HG03196 (cell line): Measurements from ENCODE around the gene RDH13.
"Not testable (repeated sequence)": the region's sequence is repeated elsewhere in the genome, so short reads cannot be mapped to it uniquely, and the experiment has no call there.

ENCODE experiments used
- ATAC-seq: cut with Tn5 transposase; IDR thresholded peaks from one replicate; pipeline ENCODE4 v1.9.1; 2021; ENCODE audit not compliant: unreplicated experiment

Gene RDH13, protein sequence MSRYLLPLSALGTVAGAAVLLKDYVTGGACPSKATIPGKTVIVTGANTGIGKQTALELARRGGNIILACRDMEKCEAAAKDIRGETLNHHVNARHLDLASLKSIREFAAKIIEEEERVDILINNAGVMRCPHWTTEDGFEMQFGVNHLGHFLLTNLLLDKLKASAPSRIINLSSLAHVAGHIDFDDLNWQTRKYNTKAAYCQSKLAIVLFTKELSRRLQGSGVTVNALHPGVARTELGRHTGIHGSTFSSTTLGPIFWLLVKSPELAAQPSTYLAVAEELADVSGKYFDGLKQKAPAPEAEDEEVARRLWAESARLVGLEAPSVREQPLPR

DNA sequence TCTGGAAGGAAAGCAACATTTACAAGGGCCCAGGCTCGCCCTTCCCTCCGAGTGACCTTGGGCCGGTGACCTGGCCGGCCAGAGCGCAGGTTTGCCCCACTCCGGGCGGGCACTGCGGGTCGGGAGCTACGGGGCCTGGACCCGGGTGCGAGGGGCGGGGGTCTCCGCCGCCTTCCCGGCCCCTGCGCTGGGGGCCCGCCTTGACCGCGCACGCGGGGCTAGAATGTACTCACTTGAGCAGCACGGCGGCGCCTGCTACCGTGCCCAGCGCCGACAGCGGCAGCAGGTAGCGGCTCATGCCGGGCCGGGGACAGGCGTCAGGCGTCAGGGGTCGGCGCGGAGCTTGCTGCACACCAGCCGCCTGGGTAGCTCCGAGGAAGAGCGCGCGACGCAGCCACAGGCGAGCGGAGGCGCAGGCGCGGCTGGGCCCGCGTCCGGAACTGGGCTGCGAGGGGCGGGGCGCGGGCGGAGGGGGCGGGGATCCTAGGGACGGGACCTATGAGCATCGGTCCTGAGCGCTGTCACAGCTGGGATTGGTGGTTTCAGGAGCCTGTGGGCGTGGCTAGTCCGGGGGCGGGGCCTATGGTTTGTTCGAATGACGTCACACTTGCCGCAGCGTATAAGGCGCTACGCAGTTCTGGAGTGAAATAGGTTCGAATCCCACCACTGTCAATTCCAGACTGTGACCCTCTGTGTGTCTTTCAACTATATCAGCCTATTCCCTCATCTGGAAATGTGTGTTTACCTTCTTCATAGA, at the start of gene RDH13:
Gene RDH13, minus strand, starts transcription at position 414 of the 757 bp plus-strand sequence. Its CDS starts 116 bp downstream, at position 298.
- ATAC-seq: peak; percentile 85

DNA sequence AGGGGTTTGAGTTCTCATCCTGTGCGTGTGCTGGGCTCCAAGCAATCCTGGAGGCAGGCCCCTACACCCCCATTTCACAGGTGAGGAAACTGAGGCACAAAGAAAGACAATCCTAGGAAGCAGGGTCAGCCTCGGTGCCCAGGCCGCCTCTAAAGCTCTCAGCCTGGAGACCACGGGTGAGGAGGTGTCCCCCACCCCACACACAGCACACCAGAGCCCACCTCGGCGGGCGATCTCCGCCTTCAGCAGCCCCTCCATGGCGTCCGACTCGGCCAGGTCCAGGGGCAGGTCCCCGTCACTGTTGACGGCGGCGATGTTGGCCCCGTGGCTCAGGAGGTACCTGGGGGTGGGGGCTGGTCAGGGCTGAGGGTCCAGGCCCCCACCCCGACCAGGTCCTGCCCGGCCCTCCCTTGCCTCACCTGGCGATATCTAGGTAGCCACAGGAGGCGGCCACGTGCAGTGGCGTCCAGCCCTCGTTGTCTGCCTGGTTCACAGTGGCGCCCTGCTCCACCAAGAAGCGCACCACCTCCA, 49.4 kb upstream of the RDH13 start:
- ATAC-seq: no peak

DNA sequence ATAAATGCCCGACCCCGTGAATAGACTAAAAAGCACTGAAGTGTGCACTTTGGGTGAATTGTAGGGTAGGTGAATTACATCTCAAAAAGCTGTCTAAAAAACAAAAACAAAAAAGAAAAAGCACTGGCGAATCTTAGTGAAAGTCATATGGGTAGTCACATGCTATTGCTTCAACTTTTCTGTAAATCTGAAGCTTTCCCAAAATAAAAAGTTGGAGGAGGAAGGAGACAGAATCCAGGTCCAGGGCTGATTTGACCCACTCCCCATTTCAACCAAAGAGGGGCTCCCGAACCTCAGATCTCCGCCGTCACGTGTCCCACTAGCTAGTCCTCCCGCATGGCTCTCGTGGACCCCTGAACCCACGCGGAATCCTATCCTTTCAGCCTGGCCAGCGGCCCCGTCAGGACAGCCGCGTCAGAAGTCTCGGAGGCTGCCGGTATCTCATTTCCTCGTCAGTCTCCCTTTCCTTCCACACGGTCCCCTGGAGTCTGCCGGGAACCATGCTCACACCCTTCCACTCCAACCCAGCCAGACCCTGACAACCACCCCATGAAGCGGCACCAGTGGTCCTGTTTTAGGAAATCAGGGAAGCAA, 48.4 kb upstream of the RDH13 start:
- ATAC-seq: no peak

DNA sequence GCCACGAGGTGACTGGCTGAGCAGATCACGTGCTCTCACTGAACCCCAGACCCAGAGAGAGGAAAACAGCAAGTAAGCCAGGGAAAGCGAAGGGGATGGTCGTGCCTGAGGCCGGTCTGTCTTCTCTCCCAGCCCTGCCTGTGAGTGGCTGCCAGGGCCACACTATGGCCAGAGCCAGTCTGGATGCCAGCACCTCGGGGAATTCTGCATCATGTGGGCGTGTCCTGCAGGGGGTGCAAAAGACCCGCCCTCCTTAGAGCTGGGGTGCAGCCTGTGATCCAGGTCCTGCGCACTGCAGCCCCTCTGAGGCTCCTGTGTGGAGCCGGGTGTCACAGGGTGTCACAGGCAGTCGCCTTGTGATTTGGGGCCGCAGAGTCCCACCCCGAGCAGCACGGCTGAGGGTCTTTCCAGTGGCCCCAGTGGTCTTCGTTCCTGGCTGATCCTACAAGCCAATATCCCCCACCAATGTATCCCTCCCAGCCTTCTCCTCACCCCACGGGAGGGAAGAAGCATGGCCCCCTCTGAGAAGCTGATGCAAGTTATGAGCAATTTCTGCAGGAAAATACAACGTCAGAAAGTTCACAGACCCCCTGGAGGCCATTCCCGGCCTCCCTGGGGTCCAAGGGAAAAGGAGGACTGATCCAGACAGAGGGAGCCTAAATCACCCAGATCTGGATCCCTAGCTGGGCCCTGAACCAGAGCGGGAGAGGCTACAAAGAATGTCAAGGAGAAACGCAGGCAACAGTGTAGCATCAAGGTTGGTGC, 46.8 kb upstream of the RDH13 start:
- ATAC-seq: no peak

DNA sequence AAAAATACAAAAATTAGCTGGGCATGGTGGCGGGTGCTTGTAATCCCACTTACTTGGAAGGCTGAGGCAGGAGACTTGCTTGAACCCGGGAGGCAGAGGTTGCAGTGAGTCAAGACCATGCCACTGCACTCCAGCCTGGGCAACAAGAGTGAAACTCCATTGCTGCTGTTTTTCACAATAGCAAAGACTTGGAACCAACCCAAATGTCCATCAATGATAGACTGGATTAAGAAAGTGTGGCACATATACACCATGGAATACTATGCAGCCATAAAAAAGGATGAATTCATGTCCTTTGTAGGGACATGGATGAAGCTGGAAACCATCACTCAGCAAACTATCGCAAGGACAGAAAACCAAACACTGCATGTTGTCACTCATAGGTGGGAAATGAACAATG, 44.3 kb upstream of the RDH13 start:
- not testable (repeated sequence) for ATAC-seq

DNA sequence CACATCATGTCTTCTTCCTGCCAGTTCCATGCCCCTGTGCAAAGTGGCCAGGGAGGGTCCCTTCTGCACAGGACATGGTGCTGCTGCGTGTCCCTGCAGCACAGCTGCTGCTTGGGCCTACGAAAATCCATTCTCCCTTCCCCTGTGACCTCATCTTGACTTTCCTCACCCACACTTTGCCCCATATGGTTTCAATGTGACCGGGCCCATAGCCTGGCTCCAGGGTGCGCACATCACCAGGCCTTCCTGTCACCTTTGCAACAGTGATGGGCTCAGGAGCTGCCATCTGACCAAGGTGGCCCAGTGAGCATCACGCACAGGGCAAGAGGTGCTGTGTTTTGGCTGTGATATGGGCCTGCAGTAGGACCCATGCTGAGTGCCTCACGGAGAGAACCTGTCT, 43.6 kb upstream of the RDH13 start:
- ATAC-seq: no peak

DNA sequence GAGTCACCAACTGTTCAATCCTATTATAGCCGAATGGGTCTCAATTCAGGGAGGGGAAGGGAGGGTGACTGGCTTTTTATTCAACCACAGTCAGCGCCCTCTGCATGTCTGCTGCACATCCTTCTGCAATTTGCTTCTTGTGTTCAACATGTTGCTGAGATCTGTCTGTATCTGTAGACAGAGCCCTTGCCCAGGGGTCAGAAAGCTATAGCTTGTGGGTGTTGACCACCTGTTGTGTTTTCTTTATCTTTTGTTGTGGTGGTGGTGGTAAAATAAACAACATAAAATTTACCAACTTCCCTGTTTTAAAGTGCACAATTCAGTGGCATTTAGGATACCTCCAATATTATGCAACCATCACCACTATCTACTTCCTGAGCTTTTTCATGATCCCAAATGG, 42.3 kb upstream of the RDH13 start:
- ATAC-seq: no peak

DNA sequence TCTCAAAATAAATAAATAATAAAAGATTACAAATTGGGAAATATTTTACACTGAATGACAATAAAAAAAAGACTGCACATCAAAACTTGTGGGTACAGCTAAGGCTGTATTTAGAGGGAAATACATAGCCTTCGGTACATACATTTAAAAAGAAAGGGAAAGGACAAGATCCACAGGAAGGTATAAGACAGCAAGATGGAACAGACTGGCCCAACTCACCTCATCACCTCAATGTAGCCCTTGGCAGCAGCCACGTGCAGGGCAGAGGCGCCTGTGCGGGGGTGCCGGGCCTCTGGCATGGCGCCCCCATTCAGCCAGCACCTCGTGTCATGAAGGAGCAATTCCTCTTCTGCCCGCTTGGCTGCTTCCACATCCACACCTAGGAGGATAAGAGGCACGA, 40.2 kb upstream of the RDH13 start:
- ATAC-seq: no peak

DNA sequence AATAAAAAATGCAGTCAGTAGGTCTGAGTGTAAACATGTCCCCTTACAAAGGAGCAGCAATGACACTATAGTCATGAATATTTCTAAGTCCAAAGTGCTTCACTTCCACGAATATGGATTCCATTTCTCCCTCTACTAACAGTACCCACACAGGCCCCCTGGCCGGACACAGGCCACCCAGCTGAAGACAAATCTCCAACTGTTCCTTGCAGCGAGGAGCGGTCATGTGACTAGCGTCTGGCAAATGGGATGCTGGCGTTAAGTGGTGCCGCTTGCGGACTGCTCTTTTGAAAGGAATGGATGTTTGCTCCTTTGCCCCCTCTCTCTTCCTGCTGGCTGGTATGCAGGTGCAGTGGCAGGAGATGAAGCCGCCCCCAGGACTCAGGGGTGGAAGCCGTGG, 38.3 kb upstream of the RDH13 start:
- no peak for ATAC-seq

DNA sequence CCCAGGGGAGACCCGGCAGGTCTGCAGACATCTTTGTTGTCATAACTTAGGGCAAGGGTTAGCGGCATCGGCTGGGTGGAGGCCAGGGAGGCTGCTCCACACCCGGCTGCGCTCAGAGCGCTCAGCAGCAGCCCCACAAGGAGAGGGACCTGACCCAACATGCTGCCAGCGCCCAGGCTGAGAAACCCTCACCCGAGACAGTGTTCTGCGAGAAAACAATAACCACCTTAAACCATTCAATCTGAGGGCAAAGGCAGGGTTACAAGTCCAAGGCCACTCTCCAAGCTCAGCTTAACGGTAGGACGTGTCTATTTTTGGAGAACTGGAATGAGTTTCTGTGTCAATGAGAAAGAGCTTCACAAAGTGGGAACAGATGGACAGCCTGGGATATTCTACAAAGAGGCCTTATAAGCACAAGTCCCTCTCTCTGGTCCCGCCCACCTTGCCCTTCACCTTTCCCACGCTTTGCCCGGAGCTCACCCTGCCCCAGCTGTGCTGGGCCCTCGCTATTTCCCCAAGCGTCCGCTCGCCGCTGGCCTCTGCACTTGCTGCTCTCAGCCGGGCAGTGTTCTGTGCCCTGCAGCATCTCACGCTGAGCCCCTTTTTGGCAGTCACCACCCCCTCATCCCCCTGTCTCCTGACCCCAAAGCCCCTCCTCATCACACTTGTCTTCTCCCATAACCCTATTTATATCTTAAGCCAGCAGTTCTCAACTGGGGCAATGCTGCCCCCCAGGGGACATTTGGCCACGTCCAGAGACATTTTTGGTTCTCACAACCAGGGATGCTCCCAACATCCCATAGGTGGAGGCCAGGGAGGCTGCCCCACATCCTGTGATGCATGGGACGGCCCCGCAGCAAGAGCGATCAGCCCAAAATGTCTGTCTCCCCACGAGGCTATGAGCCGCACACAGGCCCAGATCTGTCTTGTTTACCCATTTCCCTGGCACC, 36.9 kb upstream of the RDH13 start:
- no peak for ATAC-seq

DNA sequence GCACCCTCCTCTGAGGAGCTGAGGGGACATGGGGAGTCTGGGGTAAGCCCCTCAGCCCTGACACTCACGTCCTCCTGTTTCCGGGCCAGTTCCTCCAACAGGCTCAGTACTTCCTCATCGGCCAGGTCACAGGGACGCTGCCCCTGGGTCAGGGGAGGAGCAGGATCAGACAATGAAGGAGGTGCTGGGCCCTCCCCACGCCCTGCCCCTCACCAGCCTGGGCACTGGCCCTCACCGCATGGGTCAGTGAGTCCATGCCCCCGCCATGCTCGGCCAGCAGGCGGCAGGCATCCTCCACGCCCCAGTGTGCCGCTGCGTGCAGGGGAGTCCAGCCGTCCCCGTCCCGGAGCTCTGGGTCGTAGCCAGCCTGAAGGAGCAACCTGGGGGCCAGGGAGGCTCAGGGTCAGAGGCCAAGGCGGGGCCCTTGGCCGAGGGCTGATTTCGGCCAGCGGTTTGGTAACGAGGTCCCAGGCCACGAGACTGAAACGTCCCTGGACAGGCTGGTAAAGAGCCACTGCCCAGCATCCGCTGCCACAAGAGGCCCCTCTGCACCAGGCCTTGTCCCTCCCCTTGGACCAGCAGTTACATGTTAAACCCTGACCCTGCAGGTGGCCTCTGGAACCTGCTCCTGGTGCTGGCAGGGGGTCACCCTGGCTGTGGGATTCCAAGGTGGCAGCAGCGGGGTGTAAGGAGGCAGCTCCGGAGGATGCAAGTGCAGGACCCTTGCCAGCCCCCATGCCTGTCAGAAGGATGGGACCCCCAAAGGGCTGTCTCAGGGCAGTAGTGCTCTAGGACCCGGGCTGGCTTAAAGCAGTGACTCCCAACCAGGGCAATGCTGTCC, 36.0 kb upstream of the RDH13 start:
- no peak for ATAC-seq

DNA sequence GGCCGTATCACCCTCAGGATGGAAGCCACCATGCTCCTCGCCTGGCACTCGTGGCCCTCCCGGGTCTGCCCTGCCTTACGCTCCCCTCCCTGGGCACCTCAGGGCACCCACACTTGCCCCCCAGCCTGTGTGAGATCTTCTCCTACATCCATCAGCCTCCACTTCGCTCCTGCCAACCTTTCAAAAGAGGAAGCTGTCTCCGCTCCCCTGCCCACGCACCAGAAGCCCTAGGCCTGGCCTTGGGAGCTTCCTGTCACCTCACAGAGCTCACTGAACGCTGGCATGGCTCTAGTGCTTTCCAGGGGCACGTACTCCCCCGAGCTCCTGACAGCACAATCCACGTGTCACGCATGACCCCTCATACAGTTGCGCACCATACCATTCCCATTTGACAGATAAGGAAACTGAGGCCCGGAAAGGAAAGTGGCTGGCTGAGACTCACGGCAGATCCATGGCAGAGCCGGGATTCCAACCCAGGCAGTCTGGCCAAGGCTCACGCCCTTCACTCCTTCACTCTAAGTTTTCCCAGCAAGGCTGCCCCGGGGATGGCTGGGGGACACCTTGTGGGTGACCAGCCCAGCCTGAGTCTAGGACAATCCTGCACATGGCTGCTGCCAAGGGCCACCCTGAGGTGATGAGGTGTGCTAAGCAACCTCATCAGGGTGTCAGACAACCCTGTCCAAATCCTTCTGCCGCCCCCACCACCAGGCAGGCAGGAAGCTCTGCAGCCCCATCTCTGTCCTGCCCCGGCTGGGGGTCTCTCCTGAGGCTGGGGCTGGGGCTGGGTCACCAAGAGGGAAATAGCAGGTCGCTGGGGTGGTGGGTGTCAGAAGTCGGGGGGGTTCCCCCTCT, 35.1 kb upstream of the RDH13 start:
- no peak for ATAC-seq

DNA sequence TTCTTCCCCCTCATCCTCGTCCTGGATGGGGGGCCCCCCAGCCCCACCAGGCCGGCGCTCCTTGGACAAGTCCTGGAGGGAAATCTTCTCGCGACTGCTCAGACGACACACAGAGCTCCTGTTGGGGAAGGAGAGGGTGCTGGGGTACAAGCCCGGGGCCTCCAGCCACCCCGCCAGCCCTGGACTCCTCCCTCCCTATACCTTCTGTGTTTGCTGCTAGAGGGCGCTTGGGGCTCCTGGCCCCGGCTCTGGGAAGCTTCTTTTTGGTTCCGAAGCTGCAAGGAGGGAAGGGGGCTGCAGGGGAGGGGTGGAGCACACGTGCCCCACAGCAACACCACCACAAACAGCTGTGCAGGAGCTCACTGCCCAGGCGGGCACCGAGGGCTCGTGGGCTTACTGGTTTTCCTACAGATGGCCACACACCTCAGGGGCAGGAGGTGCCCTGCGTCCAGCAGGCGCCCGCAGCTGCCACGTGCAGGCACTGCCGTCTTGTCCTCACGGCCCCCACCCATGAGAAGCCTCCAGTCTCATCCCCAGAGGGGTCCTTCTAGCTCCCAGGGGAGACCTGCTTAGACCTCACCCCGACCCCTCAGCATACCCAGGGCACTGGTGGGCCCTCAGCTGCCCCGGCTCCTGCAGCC, 33.2 kb upstream of the RDH13 start:
- ATAC-seq: no peak

DNA sequence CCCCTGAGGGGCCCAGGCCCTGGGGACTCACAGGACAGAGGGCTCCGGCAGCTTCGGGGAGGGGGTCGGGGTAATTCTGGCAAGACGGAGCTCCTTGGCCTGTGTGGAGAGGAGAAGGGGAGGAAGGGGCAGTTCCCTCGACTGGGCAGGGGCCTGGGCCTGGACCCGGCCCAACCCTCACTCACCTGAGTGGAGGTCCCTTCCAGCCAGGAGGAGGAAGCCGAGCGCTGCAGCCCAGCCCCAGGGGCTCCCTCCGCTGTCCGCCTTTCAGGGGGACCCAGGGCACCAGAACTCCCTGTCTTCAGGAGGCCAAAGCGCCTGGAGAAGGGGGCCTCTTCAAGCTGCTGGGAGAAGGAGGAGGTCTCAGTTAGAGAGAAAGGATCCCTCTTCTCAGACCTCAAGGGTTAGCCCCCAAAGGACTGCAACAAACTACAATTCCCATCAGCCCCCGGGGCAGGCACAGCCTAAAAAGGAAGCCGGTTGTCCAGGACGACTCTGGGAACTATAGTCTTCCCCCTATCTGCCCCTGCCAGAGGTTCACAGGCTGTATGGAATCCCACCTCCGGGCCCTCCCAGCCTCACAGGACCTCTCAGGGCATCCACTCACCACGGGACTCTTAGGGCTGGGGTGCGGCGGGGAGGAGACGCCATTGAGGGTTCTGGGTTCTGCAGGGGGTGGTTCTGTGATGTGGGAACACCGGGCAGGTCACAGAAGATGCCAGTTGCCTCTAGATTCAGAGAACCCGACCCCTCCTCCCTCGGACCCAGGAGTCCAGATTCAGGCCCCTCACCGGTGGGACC, 32.5 kb upstream of the RDH13 start:
- ATAC-seq: no peak

DNA sequence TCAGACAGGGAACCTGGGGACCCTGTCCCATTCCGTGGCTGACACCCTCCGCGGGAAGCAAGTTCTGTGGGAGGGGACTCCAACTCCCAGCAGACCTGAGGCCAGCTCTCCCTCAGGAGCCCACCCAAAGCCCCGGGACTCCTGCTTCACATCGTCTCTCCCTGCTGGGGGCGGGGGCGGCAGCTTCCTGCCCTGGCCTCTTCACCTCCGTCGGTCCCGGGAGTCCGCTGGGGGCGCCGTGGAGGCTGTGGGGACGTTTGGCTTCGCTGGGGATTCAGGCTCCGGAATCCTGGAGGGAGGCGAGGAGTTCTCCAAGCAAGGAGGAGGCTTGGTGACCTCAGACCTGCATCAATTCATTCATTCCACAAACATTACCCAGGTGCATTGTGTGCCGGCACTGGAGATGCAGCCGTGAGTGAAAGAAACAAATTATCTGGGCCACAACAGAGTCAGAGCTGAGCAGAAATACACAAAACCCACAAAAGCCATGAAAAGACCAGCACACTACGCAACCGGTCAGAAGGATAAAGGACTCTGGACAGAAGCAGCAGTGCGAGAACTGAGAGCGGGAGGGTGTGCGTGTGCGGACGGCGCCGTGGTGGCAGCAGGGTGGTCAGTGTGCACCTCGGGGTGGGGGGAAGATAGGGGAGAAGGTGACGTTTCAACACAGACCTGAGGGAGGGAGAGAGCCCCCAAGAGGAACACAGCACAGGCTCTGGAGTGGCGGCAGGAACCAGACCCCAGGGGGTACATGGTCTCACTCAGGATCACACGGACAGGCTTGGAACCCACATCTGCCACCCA, 31.7 kb upstream of the RDH13 start:
- no peak for ATAC-seq
